ENCODE results near the gene TAOK2. TPM values are rescaled to one million over a fixed set of nuclear protein-coding genes. Genes with fewer than 3 reads are reported as not detected.

TAOK2 gene
- total RNA-seq, 1 experiment from 2014 or later, result 76.2 TPM

GRCh38 chr16:29985271-29985811 lies 11.7 kb downstream of the TAOK2 start:
- no peak for TF ChIP-seq CTCF (IDR thresholded peaks at IDR 0.05; ENCODE audit: unreplicated experiment)
- intact Hi-C loops (cut with micrococcal nuclease; ENCODE audit: unreplicated experiment), result no loop called here
- no peak overlapping the region for H3K27ac Mint-ChIP-seq (ENCODE audit: unreplicated experiment)
- no TSS peak for BruUV-seq (replicated peaks)
- no peaks in the 10 kb centered on the region for H3K27me3 Mint-ChIP-seq (ENCODE audit: unreplicated experiment)
- no peak overlapping the region for H3K4me3 Mint-ChIP-seq (ENCODE audit: low read depth, unreplicated experiment)
- peaks cover 47% of the 10 kb centered on the region for H3K36me3 Mint-ChIP-seq (ENCODE audit: insufficient read depth, unreplicated experiment)
- DNase-seq, result no peak
- no peaks in the 10 kb centered on the region for H3K4me1 Mint-ChIP-seq (ENCODE audit: low read depth, unreplicated experiment)
- CTCF ChIA-PET, result interaction anchor here (0.6 kb wide), 2 partner anchors 168 to 261 kb away, joined by 4 to 5 read pairs; no protein-coding TSS in a partner anchor
- no peaks in the 10 kb centered on the region for H3K9me3 Mint-ChIP-seq (ENCODE audit: low read depth, unreplicated experiment)

DNA sequence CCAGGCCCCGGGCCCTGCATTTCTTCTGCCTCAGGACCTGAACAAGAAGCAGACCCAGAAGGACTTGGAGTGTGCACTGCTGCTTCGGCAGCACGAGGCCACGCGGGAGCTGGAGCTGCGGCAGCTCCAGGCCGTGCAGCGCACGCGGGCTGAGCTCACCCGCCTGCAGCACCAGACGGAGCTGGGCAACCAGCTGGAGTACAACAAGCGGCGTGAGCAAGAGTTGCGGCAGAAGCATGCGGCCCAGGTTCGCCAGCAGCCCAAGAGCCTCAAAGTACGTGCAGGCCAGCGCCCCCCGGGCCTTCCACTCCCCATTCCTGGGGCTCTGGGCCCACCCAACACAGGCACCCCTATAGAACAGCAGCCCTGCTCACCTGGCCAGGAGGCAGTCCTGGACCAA lies 12.6 kb downstream of the TAOK2 start:
- no peak for DNase-seq
- intact Hi-C loops (cut with micrococcal nuclease; ENCODE audit: unreplicated experiment), result no loop called here
- CTCF ChIA-PET, result no interaction called here
- BruUV-seq (replicated peaks), result no TSS peak
- TF ChIP-seq CTCF (IDR thresholded peaks at IDR 0.05; ENCODE audit: unreplicated experiment), result no peak
- H3K4me3 Mint-ChIP-seq (ENCODE audit: low read depth, unreplicated experiment), result no peak overlapping the region
- peaks cover 49% of the 10 kb centered on the region for H3K36me3 Mint-ChIP-seq (ENCODE audit: insufficient read depth, unreplicated experiment)
- H3K4me1 Mint-ChIP-seq (ENCODE audit: low read depth, unreplicated experiment), result no peaks in the 10 kb centered on the region
- H3K27me3 Mint-ChIP-seq (ENCODE audit: unreplicated experiment), result no peaks in the 10 kb centered on the region
- no peak overlapping the region for H3K27ac Mint-ChIP-seq (ENCODE audit: unreplicated experiment)
- H3K9me3 Mint-ChIP-seq (ENCODE audit: low read depth, unreplicated experiment), result no peaks in the 10 kb centered on the region

DNA sequence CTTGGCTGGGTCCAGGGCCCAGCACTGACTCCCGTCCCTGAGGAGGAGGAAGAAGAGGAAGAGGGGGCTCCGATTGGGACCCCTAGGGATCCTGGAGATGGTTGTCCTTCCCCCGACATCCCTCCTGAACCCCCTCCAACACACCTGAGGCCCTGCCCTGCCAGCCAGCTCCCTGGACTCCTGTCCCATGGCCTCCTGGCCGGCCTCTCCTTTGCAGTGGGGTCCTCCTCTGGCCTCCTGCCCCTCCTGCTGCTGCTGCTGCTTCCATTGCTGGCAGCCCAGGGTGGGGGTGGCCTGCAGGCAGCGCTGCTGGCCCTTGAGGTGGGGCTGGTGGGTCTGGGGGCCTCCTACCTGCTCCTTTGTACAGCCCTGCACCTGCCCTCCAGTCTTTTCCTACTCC lies 13.3 kb downstream of the TAOK2 start:
- BruUV-seq (replicated peaks), result no TSS peak
- no peak for DNase-seq
- Mint-ChIP-seq H3K27me3 (ENCODE audit: unreplicated experiment) (no peaks in the 10 kb centered on the region), H3K4me1 (ENCODE audit: low read depth, unreplicated experiment) (no peaks in the 10 kb centered on the region), H3K4me3 (ENCODE audit: low read depth, unreplicated experiment) (no peak overlapping the region), H3K27ac (ENCODE audit: unreplicated experiment) (no peak overlapping the region), H3K36me3 (ENCODE audit: insufficient read depth, unreplicated experiment) (peaks cover 49% of the 10 kb centered on the region), H3K9me3 (ENCODE audit: low read depth, unreplicated experiment) (no peaks in the 10 kb centered on the region)
- CTCF ChIA-PET, result interaction anchor here (1.2 kb wide), 1 partner anchor 11 kb away, joined by 3 read pairs; no protein-coding TSS in a partner anchor
- intact Hi-C loops (cut with micrococcal nuclease; ENCODE audit: unreplicated experiment), result no loop called here
- TF ChIP-seq CTCF (IDR thresholded peaks at IDR 0.05; ENCODE audit: unreplicated experiment), result no peak

DNA sequence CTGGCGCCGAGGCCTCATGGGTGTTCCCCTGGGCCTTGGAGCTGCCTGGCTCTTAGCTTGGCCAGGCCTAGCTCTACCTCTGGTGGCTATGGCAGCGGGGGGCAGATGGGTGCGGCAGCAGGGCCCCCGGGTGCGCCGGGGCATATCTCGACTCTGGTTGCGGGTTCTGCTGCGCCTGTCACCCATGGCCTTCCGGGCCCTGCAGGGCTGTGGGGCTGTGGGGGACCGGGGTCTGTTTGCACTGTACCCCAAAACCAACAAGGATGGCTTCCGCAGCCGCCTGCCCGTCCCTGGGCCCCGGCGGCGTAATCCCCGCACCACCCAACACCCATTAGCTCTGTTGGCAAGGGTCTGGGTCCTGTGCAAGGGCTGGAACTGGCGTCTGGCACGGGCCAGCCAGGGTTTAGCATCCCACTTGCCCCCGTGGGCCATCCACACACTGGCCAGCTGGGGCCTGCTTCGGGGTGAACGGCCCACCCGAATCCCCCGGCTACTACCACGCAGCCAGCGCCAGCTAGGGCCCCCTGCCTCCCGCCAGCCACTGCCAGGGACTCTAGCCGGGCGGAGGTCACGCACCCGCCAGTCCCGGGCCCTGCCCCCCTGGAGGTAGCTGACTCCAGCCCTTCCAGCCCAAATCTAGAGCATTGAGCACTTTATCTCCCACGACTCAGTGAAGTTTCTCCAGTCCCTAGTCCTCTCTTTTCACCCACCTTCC lies 13.9 kb downstream of the TAOK2 start:
- no peaks in the 10 kb centered on the region for H3K4me1 Mint-ChIP-seq (ENCODE audit: low read depth, unreplicated experiment)
- BruUV-seq (replicated peaks), result no TSS peak
- H3K27ac Mint-ChIP-seq (ENCODE audit: unreplicated experiment), result no peak overlapping the region
- CTCF ChIA-PET, result interaction anchor here (1.2 kb wide), 1 partner anchor 12 kb away, joined by 3 read pairs; no protein-coding TSS in a partner anchor
- no peaks in the 10 kb centered on the region for H3K27me3 Mint-ChIP-seq (ENCODE audit: unreplicated experiment)
- no peak overlapping the region for H3K4me3 Mint-ChIP-seq (ENCODE audit: low read depth, unreplicated experiment)
- DNase-seq, result no peak
- no peaks in the 10 kb centered on the region for H3K9me3 Mint-ChIP-seq (ENCODE audit: low read depth, unreplicated experiment)
- intact Hi-C loops (cut with micrococcal nuclease; ENCODE audit: unreplicated experiment), result no loop called here
- peaks cover 44% of the 10 kb centered on the region for H3K36me3 Mint-ChIP-seq (ENCODE audit: insufficient read depth, unreplicated experiment)
- no peak for TF ChIP-seq CTCF (IDR thresholded peaks at IDR 0.05; ENCODE audit: unreplicated experiment)
